Psoas muscle (tissue), 8 donors: ENCODE data around the gene ENDOD1. TPM values are rescaled to one million over a fixed set of nuclear protein-coding genes. Genes with fewer than 3 reads are reported as not detected.

Experiments used
- ATAC-seq, 4 donors: fragments of 200-7000 bp; cut with Tn5 transposase; one replicate each; pipeline ENCODE4 v1.9.1; 2020; ENCODE audit warnings: moderate library complexity in 3 of 4, mild to moderate bottlenecking in 2 of 4
- DNase-seq, 2 donors: peaks; one replicate each; pipeline ENCODE4 v3.0.0-alpha.2; 2020
- H3K27ac ChIP-seq: fragments of 200-600 bp; one replicate; pipeline ENCODE4 v1.8.0; 2022
- H3K27me3 ChIP-seq, 3 donors: fragments of 200-600 bp in 1 of 3; one replicate each; pipeline versions ENCODE4 v1.6.1 to v1.8.0; 2013 to 2022; ENCODE audit warnings: low read length in 2 of 3, mild to moderate bottlenecking in 2 of 3, moderate library complexity in 1 of 3; ENCODE audit not compliant: insufficient read depth in 3 of 3
- H3K36me3 ChIP-seq, 2 donors: fragments of 200-600 bp in 1 of 2; one replicate each; pipeline versions ENCODE4 v1.6.1 to v1.8.0; 2013 to 2022; ENCODE audit warnings: low read depth in 1 of 2, mild to moderate bottlenecking in 1 of 2, moderate library complexity in 1 of 2; ENCODE audit not compliant: insufficient read depth in 1 of 2
- H3K4me1 ChIP-seq: fragments of 200-600 bp; one replicate; pipeline ENCODE4 v1.8.0; 2022
- H3K4me3 ChIP-seq: fragments of 200-600 bp; one replicate; pipeline ENCODE4 v1.8.0; 2022; ENCODE audit warnings: mild to moderate bottlenecking
- H3K9me3 ChIP-seq: fragments of 200-600 bp; one replicate; pipeline ENCODE4 v1.8.0; 2022
- WGBS, 3 donors: extraction: QIAGEN DNeasy Blood & Tissue Kit; methylation state at CpG; one replicate each; pipeline versions ENCODE4 v1.1.6 to v1.1.7; 2013; 5-methylcytosine and 5-hydroxymethylcytosine counted together
- intact Hi-C, 2 donors: fragments of 100-400 bp; cut with DNase I; formaldehyde crosslinking; loops; one replicate each; pipeline versions ENCODE4 v1.11.0 to v1.14.2; 2022
- long read RNA-seq, 2 donors: library from polyadenylated mRNA; unstranded; transcript quantifications; one replicate each; pipeline ENCODE4 v2.0.0, GENCODE V29; 2021
- polyA plus RNA-seq, 3 donors: library from polyadenylated mRNA; stranded (reverse); fragments of 200-250 nt; gene quantifications; one replicate each; pipeline ENCODE4 v1.2.3, GENCODE V29; 2013
- total RNA-seq, 4 donors: library from RNA; stranded (reverse); fragmentation: NEBNext Ultra II Directional in 2 of 4; extraction: Animal tissue kit (Norgen Biotek cat#: 25700) in 2 of 4; gene quantifications; one replicate each; pipeline versions ENCODE4 v1.2.1 to v1.2.4, GENCODE V29; 2021 to 2023
- TF ChIP-seq, protein P1 (sequence below): fragments of 200-600 bp; IDR thresholded peaks from one replicate; pipeline ENCODE4 v1.8.0; 2022; ENCODE audit warnings: antibody characterized with exemption
- donor health status: healthy with polysubstance abuse.
- donor health status: DM: no; HTN: no; CAD: no; lungs with moderate emphysema.
- donor health status: Bipolar disorder and iron deficiency.
- donor health status: healthy.
- donor health status: DM: yes; HTN: yes; CAD: no.
- donor health status: DM: no; HTN: no; CAD: no.
- donor health status: DM: no; HTN: no; CAD: no.
- donor health status: DM: yes; HTN: yes; CAD: no.

The ENDOD1 gene
- total RNA-seq (10 to 100 TPM; 29.0 to 55.3 (median 41.3) TPM), polyA plus RNA-seq (10 to 100 TPM in 2 of 3 donors, 1 to 10 TPM in 1; 9.8 to 22.5 (median 20.1) TPM)
- long read RNA-seq, donor 1, full-length matches to known transcripts, result 40 of 45 reads
- long read RNA-seq, donor 1, partial matches to known transcripts, result 0 of 45 reads
- long read RNA-seq, donor 1, other reads (novel, unspliced or antisense), result 5 of 45 reads
- long read RNA-seq, donor 2, full-length matches to known transcripts, result 56 of 62 reads
- long read RNA-seq, donor 2, partial matches to known transcripts, result 6 of 62 reads
- long read RNA-seq, donor 2, other reads (novel, unspliced or antisense), result 0 of 62 reads

- intact Hi-C loops, result loop anchor here in 1 of 2 donors (2.0 kb wide), 1 partner anchor 15 kb away; no protein-coding TSS in a partner anchor
Observed at GRCh38 chr11:95089620-95090542, at the start of gene ENDOD1. TSS of gene ENDOD1 (plus strand) at chr11:95089846. CDS start at chr11:95089928, 82 bp downstream.

GRCh38 chr11:95042239-95042638, 47.4 kb upstream of the ENDOD1 start:
- peaks cover 0 to 16% (median 5%) of the 10 kb centered on the region in 3 donors for H3K27me3 ChIP-seq
- ATAC-seq (no peak), DNase-seq (no peak)
- intact Hi-C loops, result no loop called here
- no peaks in the 10 kb centered on the region for H3K4me1 ChIP-seq
- H3K4me3 ChIP-seq, result no peak overlapping the region
- no peak overlapping the region for H3K27ac ChIP-seq
- TF ChIP-seq, protein P1, sequence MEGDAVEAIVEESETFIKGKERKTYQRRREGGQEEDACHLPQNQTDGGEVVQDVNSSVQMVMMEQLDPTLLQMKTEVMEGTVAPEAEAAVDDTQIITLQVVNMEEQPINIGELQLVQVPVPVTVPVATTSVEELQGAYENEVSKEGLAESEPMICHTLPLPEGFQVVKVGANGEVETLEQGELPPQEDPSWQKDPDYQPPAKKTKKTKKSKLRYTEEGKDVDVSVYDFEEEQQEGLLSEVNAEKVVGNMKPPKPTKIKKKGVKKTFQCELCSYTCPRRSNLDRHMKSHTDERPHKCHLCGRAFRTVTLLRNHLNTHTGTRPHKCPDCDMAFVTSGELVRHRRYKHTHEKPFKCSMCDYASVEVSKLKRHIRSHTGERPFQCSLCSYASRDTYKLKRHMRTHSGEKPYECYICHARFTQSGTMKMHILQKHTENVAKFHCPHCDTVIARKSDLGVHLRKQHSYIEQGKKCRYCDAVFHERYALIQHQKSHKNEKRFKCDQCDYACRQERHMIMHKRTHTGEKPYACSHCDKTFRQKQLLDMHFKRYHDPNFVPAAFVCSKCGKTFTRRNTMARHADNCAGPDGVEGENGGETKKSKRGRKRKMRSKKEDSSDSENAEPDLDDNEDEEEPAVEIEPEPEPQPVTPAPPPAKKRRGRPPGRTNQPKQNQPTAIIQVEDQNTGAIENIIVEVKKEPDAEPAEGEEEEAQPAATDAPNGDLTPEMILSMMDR, result no peak
- 98 to 100% (median 100%) methylated on average over 1 of the region's 1 CpG for WGBS, 3 donors
- no peaks in the 10 kb centered on the region for H3K36me3 ChIP-seq
- H3K9me3 ChIP-seq, result no peaks in the 10 kb centered on the region

More at GRCh38 chr11:95089620-95090542, at the start of gene ENDOD1:
- H3K27ac ChIP-seq, result peak within 1 kb of the TSS; percentile 90
- H3K36me3 ChIP-seq, result no peaks in the 10 kb centered on the region
- peaks cover 49% of the 10 kb centered on the region for H3K4me1 ChIP-seq
- DNase-seq, result peak; percentile 86 to 92
- TF ChIP-seq, protein P1, result no peak
- no peaks in the 10 kb centered on the region for H3K9me3 ChIP-seq
- 0 to 1% (median 0%) methylated on average over 76 to 106 of the region's 106 CpGs for WGBS, 3 donors
- ATAC-seq, result peak; percentile 92 to 95 (median 94)
- H3K27me3 ChIP-seq, result no peaks in the 10 kb centered on the region
- H3K4me3 ChIP-seq, result peak within 1 kb of the TSS; percentile 78

DNA sequence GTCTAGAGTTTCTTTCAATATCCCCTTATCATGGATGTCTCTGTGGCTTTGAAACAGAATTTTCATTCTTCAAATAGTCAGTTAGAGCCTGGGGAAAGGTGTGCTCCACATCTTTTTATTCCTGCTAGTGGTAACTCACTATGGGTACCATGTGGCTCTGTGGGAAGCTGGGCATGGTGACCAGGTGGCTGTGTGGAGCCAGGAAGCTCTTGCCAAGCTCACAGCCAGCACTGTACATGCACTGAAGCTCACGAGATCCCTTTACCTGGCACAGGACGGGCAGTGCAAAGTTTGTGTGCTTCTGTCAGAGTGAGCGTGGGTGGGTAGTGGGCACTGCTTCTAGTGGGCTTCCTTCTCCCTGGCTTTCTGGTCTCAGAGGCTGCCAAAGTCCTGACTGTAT, 46.7 kb upstream of the ENDOD1 start:
- H3K27me3 ChIP-seq, result peaks cover 0 to 10% (median 3%) of the 10 kb centered on the region in 3 donors
- intact Hi-C loops, result no loop called here

DNA sequence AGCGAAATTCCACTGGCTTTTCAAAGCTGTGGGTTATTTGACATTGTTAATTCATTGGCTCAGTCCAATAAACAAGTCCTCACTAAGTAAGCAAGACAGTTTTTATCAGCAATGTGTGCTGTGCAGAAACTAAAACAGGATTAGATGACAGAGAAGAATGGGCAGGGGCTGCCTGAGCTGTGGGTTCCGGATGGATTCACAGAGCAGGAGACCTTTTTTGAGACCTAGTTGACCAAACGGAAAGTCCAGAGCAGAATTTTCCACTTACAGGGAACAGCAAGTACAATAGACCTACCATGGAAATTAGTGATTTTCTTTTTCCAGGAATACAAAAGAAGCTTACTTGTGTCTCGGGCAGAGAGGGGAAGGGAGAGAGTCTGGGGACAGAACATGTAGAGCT, 45.6 kb upstream of the ENDOD1 start:
- Histone ChIP-seq H3K9me3 (no peaks in the 10 kb centered on the region), H3K27me3 (peaks cover 0 to 4% (median 0%) of the 10 kb centered on the region in 3 donors), H3K27ac (no peak overlapping the region), H3K4me3 (no peak overlapping the region), H3K36me3 (no peaks in the 10 kb centered on the region), H3K4me1 (no peaks in the 10 kb centered on the region)
- TF ChIP-seq, protein P1, result no peak
- ATAC-seq (no peak), DNase-seq (no peak)
- 57 to 71% (median 60%) methylated on average over 4 of the region's 4 CpGs for WGBS, 3 donors
- intact Hi-C loops, result no loop called here

More for the DNA sequence above, 46.7 kb upstream of the ENDOD1 start:
- no peak for ATAC-seq
- TF ChIP-seq, protein P1, result no peak
- Histone ChIP-seq H3K9me3 (no peaks in the 10 kb centered on the region), H3K36me3 (no peaks in the 10 kb centered on the region), H3K4me1 (no peaks in the 10 kb centered on the region), H3K27ac (no peak overlapping the region), H3K4me3 (no peak overlapping the region)
- no peak for DNase-seq
- WGBS, 3 donors, result 72 to 87% (median 80%) methylated on average over 3 of the region's 3 CpGs
